GM12878 (cell line): ENCODE data around the gene STAT3. TPM values are rescaled to one million over a fixed set of nuclear protein-coding genes. Genes with fewer than 3 reads are reported as not detected.

Experiments used
- CREB1 ChIP-seq: IDR thresholded peaks from 2 replicates; pipeline ENCODE4 v1.6.1; 2012; ENCODE audit warnings: low read depth, mild to moderate bottlenecking, inconsistent platforms
- ETV6 ChIP-seq, 2 experiments: fragments of 450-650 bp in 1 of 2; IDR thresholded peaks in 1 of 2; conservative IDR thresholded peaks in 1 of 2; 2 replicates each; pipeline ENCODE4 v1.6.1; 2014; ENCODE audit warnings: antibody characterized with exemption in 1 of 2, borderline replicate concordance in 1 of 2, low read depth in 1 of 2, mild to moderate bottlenecking in 1 of 2, moderate library complexity in 1 of 2
- GATAD2B ChIP-seq: fragments of 450-650 bp; conservative IDR thresholded peaks from 2 replicates; pipeline ENCODE4 v1.6.1; 2017; ENCODE audit warnings: low read depth, mild to moderate bottlenecking, moderate library complexity
- JUND ChIP-seq: IDR thresholded peaks from 2 replicates; pipeline ENCODE4 v1.6.1; 2012; ENCODE audit warnings: low read depth, mild to moderate bottlenecking, low read length, improper control_type of control experiment, moderate library complexity
- NFXL1 ChIP-seq: fragments of 450-650 bp; IDR thresholded peaks from 2 replicates; pipeline ENCODE4 v1.6.1; 2017; ENCODE audit warnings: antibody characterized with exemption, mild to moderate bottlenecking, borderline replicate concordance
- PRDM15 ChIP-seq: fragments of 450-650 bp; formaldehyde crosslinking; IDR thresholded peaks from 2 replicates; pipeline ENCODE4 v1.4.0; 2020; ENCODE audit warnings: mild to moderate bottlenecking, moderate library complexity
- RBBP5 ChIP-seq: fragments of 200-600 bp; sonication (generic); conservative IDR thresholded peaks from 2 replicates; pipeline ENCODE4 v1.6.1; 2016
- STAT1 ChIP-seq: fragments of 450-650 bp; conservative IDR thresholded peaks from 2 replicates; pipeline ENCODE4 v1.6.1; 2014; ENCODE audit warnings: antibody characterized with exemption, mild to moderate bottlenecking
- polyA plus RNA-seq, 11 experiments: library from polyadenylated mRNA; depleted of rRNA in 4 of 11; unstranded in 6 of 11; stranded (reverse) in 5 of 11; fragments of >200 nt; fragmentation: Nextera tagmentation in 4 of 11; fragmentation: Illumina TruSeq in 1 of 11; extraction: Ambion mirVana in 4 of 11; extraction: Trizol in 1 of 11; gene quantifications; 1 replicate in 1 of 11; 2 replicates in 10 of 11; pipeline versions ENCODE4 v1.2.1 to v1.2.3, GENCODE V29; 2011 to 2016; ENCODE audit warnings: inconsistent platforms in 2 of 11, missing spikeins in 2 of 11, low read depth in 1 of 11
- total RNA-seq, 4 experiments: library from RNA; depleted of rRNA in 3 of 4; stranded (reverse); fragments of >200 nt in 3 of 4; fragmentation: Illumina TruSeq in 1 of 4; extraction: Trizol in 1 of 4; gene quantifications; 2 replicates each; pipeline versions ENCODE4 v1.2.1 to v1.2.3, GENCODE V29; 2013 to 2021

STAT3 gene
- total and polyA plus RNA-seq, 10 of the 15 experiments (the other 5 are each of a cell fraction or from before 2014, with no cell fraction given): 18.4 to 96.4 (median 60.9) TPM

- TF ChIP-seq PRDM15 (CRISPR knock-in tag) (no peak), JUND (no peak), NFXL1 (no peak), GATAD2B (no peak), STAT1 (no peak), RBBP5 (no peak), CREB1 (no peak), ETV6 (conservative IDR thresholded peaks at IDR 0.05 in 1 of 2, IDR thresholded peaks at IDR 0.05 in 1 of 2; ENCODE audit: borderline replicate concordance in 1 of 2, low read depth in 1 of 2) (no peak)
These were observed 76.3 kb downstream of the STAT3 start (continued) for GRCh38 chr17:42312035-42312284.
